SK-N-DZ (cell line): ENCODE data around the gene PXDC1.

Experiments used
- small RNA-seq, 2 experiments: library from RNA; depleted of rRNA; stranded (forward); fragments of <200 nt; gene quantifications; one replicate each; pipeline ENCODE3, GENCODE V24; 2014

Gene PXDC1

Small RNAs within 50 kb of the gene (small RNA-seq; reads per million reads assigned to genes)
- 0 reads per million in 2 experiments for gene AL033523.1
